Measurements from ENCODE around the gene OR51B6.

Gene OR51B6

GRCh38 chr11:5394091-5394490 lies 42.8 kb downstream of the OR51B6 start:
- H3K27ac ChIP-seq = no peak overlapping the region
- TF ChIP-seq CTCF (conservative IDR thresholded peaks at IDR 0.05) = no peak

DNA sequence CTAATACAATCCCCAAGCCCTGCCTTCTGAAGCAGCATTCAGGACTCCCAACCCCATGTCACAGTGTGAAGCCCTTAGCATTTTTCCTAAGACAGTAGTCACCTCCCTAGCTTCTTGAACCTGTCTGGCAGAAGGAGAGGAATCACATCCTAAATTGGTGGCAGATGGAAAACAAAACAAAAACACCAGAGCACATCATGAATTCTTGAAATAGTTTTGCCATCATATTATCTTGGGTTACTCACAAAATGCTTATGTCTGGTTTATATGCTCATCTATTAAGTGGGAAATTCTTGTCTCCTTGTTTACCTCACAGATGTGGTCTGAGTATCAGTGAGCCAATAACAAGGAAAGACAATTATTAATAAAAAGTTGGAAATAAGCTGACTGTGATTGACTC lies 47.6 kb downstream of the OR51B6 start:
- no peak for TF ChIP-seq CTCF (conservative IDR thresholded peaks at IDR 0.05)
- H3K27ac ChIP-seq = no peak overlapping the region
